ENCODE results near the gene MBNL1.
"Not testable (repeated sequence)": the region's sequence is repeated elsewhere in the genome, so short reads cannot be mapped to it uniquely, and the experiment has no call there.

Gene MBNL1

DNA sequence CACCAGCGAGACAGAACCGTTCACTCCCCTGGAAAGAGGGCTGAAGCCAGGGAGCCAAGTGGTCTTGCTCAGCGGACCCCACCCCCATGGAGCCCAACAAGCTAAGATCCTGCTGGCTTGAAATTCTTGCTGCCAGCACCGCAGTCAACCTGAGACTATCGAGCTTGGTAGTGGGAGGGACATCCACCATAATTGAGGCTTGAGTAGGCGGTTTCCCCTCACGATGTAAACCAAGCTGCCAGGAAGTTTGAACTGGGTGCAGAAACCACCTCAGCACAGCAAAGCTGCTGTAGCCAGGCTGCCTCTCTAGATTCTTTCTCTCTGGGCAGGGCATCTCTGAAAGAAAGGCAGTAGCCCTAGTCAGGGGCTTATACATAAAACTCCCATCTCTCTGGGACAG is 151.0 kb downstream of the MBNL1 start:
- TF ChIP-seq Cebpa-rat (IDR thresholded peaks at IDR 0.05): no peak
- H3K36me3 ChIP-seq: peaks cover 73% of the 10 kb centered on the region

DNA sequence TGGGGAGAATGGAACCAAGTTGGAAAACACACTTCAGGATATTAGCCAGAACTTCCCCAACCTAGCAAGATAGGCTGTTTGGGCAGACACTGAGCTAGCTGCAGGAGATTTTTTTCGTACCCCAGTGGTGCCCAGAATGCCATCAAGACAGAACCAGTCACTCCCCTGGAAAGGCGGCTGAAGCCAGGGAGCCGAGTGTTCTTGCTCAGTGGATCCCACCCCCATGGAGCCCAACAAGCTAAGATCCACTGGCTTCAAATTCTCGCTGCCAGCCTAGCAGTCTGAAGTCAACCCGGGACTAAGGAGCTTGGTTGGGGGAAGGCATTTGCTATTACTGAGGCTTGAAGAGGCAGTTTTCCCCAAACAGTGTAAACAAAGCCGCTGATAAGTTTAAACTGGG is 152.4 kb downstream of the MBNL1 start:
- no peak overlapping the region for H3K4me2 ChIP-seq
- H3K27me3 ChIP-seq: no peaks in the 10 kb centered on the region
- H4K20me1 ChIP-seq: 0 out of 2 replicates have a peak, but pooled peaks cover 8% of the 10 kb centered on the region
- peaks cover 73% of the 10 kb centered on the region for H3K36me3 ChIP-seq
- no peak overlapping the region for H3K4me3 ChIP-seq
- H3K27ac ChIP-seq: no peak overlapping the region
- TF ChIP-seq Cebpa-rat (IDR thresholded peaks at IDR 0.05): no peak
- H3K9ac ChIP-seq: no peak overlapping the region
- H3K9me3 ChIP-seq: peaks cover 39% of the 10 kb centered on the region
- no peaks in the 10 kb centered on the region for H3K4me1 ChIP-seq

More for the DNA sequence above, 151.0 kb downstream of the MBNL1 start:
- H3K9ac ChIP-seq: no peak overlapping the region
- H3K27me3 ChIP-seq: no peaks in the 10 kb centered on the region
- H3K4me3 ChIP-seq: no peak overlapping the region
- no peak overlapping the region for H3K27ac ChIP-seq
- no peak overlapping the region for H3K4me2 ChIP-seq
- no peaks in the 10 kb centered on the region for H3K4me1 ChIP-seq
- peaks cover 11% of the 10 kb centered on the region; the same call in 1 of the 2 replicates for H4K20me1 ChIP-seq
- H3K9me3 ChIP-seq: peaks cover 39% of the 10 kb centered on the region

- H3K9me3 ChIP-seq: peaks cover 6% of the 10 kb centered on the region
- H3K27ac ChIP-seq: no peak overlapping the region
- peaks cover 35% of the 10 kb centered on the region for H3K36me3 ChIP-seq
- H3K27me3 ChIP-seq: no peaks in the 10 kb centered on the region
- peaks cover 47% of the 10 kb centered on the region for H4K20me1 ChIP-seq
- peaks cover 8% of the 10 kb centered on the region; the same call in 1 of the 2 replicates for H3K4me1 ChIP-seq
- no peak overlapping the region for H3K4me2 ChIP-seq
- no peak overlapping the region for H3K9ac ChIP-seq
- TF ChIP-seq Cebpa-rat (IDR thresholded peaks at IDR 0.05): no peak
- H3K4me3 ChIP-seq: no peak overlapping the region
Observed at GRCh38 chr3:152426393-152426792, 157.7 kb downstream of the MBNL1 start.

GRCh38 chr3:152428577-152428976 is 159.8 kb downstream of the MBNL1 start:
- Histone ChIP-seq H3K9me3 (peaks cover 12% of the 10 kb centered on the region), H3K9ac (no peak overlapping the region), H3K27ac (no peak overlapping the region), H3K27me3 (no peaks in the 10 kb centered on the region), H3K36me3 (peaks cover 38% of the 10 kb centered on the region), H4K20me1 (peaks cover 52% of the 10 kb centered on the region), H3K4me1 (peaks cover 8% of the 10 kb centered on the region; the same call in 1 of the 2 replicates), H3K4me3 (no peak overlapping the region), H3K4me2 (no peak overlapping the region)
- TF ChIP-seq Cebpa-rat (IDR thresholded peaks at IDR 0.05): no peak

DNA sequence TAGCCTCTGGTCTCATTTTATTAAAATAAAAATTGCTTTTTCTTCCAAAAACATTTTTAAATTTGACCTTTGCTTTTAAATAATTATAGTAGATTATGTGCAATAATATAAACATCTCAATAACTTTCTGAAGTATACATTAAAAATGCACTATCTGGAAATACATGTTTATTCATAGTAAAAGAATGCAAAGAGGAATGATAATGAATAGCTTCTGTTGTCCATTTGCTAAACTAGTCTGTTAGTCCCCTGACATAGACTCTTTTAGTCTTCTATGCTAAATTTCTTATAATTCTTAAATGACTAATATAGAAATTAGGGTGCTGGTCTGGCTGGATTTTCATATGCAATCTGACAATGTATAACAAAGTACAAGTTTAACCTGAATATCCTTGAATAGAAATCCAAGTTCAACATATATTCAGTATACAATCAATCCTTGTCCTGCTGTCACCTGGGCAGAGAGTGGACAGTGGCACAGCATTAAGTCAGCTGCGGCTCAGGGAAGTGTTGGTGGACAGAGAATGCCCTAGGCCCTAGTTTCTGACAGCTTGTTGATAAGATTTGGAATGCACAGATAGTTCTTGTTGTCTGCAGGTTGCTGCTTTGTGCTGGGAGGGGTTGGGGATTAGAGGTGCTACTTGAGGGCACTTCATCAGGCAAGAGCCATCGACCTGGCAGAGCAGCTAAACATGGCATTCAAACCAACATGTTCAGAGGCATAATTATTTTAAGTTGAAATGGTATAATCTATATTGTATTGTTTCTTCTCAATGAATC is 161.7 kb downstream of the MBNL1 start:
- Histone ChIP-seq H3K4me3 (no peak overlapping the region), H3K36me3 (peaks cover 52% of the 10 kb centered on the region), H3K4me2 (no peak overlapping the region), H3K9me3 (peaks cover 31% of the 10 kb centered on the region), H3K27me3 (no peaks in the 10 kb centered on the region), H4K20me1 (peaks cover 59% of the 10 kb centered on the region), H3K27ac (no peak overlapping the region), H3K4me1 (peaks cover 8% of the 10 kb centered on the region; the same call in 1 of the 2 replicates), H3K9ac (no peak overlapping the region)
- no peak for TF ChIP-seq Cebpa-rat (IDR thresholded peaks at IDR 0.05)

- Histone ChIP-seq H4K20me1 (peaks cover 59% of the 10 kb centered on the region), H3K36me3 (peaks cover 43% of the 10 kb centered on the region), H3K4me2 (no peak overlapping the region), H3K27ac (no peak overlapping the region), H3K9ac (no peak overlapping the region), H3K9me3 (peaks cover 34% of the 10 kb centered on the region), H3K4me3 (peak overlapping the region; percentile 15; the same call in 1 of the 2 replicates), H3K27me3 (no peaks in the 10 kb centered on the region), H3K4me1 (peaks cover 8% of the 10 kb centered on the region; the same call in 1 of the 2 replicates)
- no peak for TF ChIP-seq Cebpa-rat (IDR thresholded peaks at IDR 0.05)
Observed at GRCh38 chr3:152434142-152434541, 165.4 kb downstream of the MBNL1 start.

DNA sequence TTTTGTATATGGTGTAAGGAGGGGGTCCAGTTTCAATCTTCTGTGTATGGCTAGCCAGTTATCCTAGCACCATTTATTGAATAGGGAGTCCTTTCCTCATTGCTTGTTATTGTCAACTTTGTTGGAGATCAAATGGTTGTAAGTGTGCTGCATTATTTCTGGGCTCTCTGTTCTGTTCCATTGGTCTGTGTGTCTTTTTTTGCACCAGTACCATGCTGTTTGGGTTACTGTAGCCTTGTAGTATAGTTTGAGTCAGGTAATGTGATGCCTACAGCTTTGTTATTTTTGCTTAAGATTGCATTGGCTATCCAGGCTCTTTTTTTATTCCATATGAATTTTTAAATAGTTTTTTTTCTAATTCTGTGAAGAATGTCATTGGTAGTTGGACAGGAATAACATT is 166.5 kb downstream of the MBNL1 start:
- H3K4me3 ChIP-seq, H3K27ac ChIP-seq, H3K4me2 ChIP-seq, H3K9ac ChIP-seq, H3K27me3 ChIP-seq, H3K4me1 ChIP-seq: not testable (repeated sequence)
- Histone ChIP-seq H3K9me3 (peaks cover 34% of the 10 kb centered on the region), H3K36me3 (peaks cover 43% of the 10 kb centered on the region), H4K20me1 (peaks cover 61% of the 10 kb centered on the region)

DNA sequence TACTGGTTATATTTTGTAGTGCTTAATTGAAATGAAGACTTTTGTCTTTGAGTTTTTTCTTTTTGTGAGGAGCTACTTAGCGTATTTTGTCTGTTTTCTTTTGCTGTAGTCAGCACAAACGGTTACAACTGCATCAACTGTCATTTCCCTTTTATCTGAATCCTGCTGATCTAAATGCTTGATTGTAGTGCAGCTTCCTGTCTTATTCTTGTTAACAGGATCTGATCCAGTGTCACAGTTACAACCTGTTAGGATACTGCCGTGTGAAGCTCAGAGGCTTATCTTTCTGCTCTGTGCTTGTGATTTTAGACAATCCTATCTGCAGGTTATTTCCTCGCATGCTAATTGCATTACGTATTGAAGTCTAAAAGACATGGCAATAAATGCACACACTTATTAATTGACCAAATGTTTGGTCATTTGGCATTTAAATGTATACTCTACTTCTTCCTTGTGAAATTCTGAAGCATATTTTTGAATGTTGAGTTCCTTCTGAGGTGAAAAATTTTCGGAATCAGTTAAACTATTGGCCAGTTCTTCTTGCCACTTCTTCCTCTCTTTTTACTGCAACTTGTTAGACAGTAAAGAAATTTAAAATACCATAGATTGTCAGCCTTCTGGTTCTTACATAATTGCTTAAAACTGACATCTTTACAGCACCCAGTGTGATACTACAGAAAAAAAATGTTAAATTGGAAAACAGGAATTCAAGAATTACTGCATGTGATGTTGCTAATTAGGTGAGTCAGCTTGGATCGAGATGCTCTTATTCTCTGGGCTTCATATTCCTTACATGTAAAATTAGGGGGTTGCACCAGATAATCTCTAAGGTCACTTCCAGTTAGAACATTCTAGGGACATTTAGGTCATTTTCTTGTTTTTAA is 168.2 kb downstream of the MBNL1 start:
- Histone ChIP-seq H3K4me1 (no peaks in the 10 kb centered on the region), H3K4me2 (no peak overlapping the region)
- TF ChIP-seq Cebpa-rat (IDR thresholded peaks at IDR 0.05): no peak

DNA sequence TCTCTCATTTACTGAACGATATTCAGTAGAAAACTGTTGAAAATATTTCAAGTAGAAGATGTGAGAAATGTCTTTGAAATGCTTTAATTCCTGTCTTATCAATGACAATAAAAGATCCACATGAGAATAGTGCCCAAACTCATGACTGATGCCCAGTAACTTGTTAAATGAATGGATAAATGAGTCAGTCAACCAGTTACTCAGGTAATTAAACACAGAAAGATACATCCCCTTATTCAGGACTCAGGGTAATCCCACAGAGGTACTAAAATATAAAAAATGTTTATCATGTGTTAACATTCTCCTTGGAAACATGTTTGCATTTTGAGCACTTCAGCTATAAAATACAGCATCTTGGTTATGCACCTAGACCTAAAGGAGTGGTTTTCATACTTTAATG is 169.5 kb downstream of the MBNL1 start:
- H3K36me3 ChIP-seq: peaks cover 31% of the 10 kb centered on the region
- H4K20me1 ChIP-seq: peaks cover 67% of the 10 kb centered on the region
- H3K4me3 ChIP-seq: no peak overlapping the region
- H3K27ac ChIP-seq: no peak overlapping the region
- H3K9me3 ChIP-seq: peaks cover 26% of the 10 kb centered on the region
- 0 out of 2 replicates have a peak, but pooled peaks cover 7% of the 10 kb centered on the region for H3K4me1 ChIP-seq
- H3K4me2 ChIP-seq: no peak overlapping the region
- no peaks in the 10 kb centered on the region for H3K27me3 ChIP-seq
- H3K9ac ChIP-seq: no peak overlapping the region
- no peak for TF ChIP-seq Cebpa-rat (IDR thresholded peaks at IDR 0.05)

More for the DNA sequence above, 168.2 kb downstream of the MBNL1 start:
- Histone ChIP-seq H3K36me3 (peaks cover 41% of the 10 kb centered on the region), H3K27ac (no peak overlapping the region), H4K20me1 (peaks cover 57% of the 10 kb centered on the region), H3K9me3 (peaks cover 34% of the 10 kb centered on the region), H3K4me3 (no peak overlapping the region), H3K9ac (no peak overlapping the region), H3K27me3 (no peaks in the 10 kb centered on the region)

GRCh38 chr3:152438706-152439105 is 170.0 kb downstream of the MBNL1 start:
- Histone ChIP-seq H3K27me3 (no peaks in the 10 kb centered on the region), H4K20me1 (peaks cover 72% of the 10 kb centered on the region), H3K36me3 (peaks cover 25% of the 10 kb centered on the region), H3K4me1 (0 out of 2 replicates have a peak, but pooled peaks cover 10% of the 10 kb centered on the region), H3K9me3 (peaks cover 21% of the 10 kb centered on the region), H3K27ac (no peak overlapping the region), H3K9ac (no peak overlapping the region), H3K4me2 (no peak overlapping the region), H3K4me3 (no peak overlapping the region)
- no peak for TF ChIP-seq Cebpa-rat (IDR thresholded peaks at IDR 0.05)

DNA sequence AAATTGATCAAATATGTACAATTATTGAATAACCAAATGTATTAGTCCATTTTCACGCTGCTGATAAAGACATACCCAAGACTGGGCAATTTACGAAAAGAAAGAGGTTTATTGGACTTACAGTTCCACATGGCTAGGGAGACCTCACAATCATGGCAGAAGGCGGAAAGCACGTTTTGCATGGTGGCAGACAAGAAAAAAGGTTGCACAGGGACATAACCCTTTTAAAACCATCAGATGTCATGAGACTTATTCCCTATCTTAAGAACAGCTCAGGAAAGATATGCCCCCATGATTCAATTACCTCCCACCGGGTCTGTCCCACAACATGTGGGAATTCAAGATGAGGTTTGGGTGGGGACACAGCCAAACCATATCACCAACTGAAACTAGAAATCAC is 171.5 kb downstream of the MBNL1 start:
- Histone ChIP-seq H3K4me1 (0 out of 2 replicates have a peak, but pooled peaks cover 10% of the 10 kb centered on the region), H3K36me3 (peaks cover 13% of the 10 kb centered on the region), H4K20me1 (peaks cover 80% of the 10 kb centered on the region)
- H3K4me3 ChIP-seq, H3K27ac ChIP-seq, H3K4me2 ChIP-seq, H3K9me3 ChIP-seq, H3K27me3 ChIP-seq, H3K9ac ChIP-seq: not testable (repeated sequence)
